Gastrocnemius medialis (tissue), 4 donors: Measurements from ENCODE around the gene FOCAD.

ENCODE experiments used
- POLR2A ChIP-seq, 2 donors: fragments of 450-650 bp; IDR thresholded peaks; one replicate each; pipeline ENCODE4 v1.6.1; 2017; ENCODE audit warnings: antibody characterized with exemption in 2 of 2, mild to moderate bottlenecking in 2 of 2, moderate library complexity in 2 of 2
- TF ChIP-seq, protein P1 (sequence below), 5 experiments: fragments of 450-650 bp in 3 of 5; fragments of 200-600 bp in 2 of 5; sonication (generic) in 2 of 5; IDR thresholded peaks in 4 of 5; conservative IDR thresholded peaks in 1 of 5; 1 replicate in 4 of 5; 2 replicates in 1 of 5; pipeline ENCODE4 v1.5.1; 2016 to 2019; ENCODE audit warnings: antibody characterized with exemption in 5 of 5, mild to moderate bottlenecking in 3 of 5, moderate library complexity in 3 of 5

DNA sequence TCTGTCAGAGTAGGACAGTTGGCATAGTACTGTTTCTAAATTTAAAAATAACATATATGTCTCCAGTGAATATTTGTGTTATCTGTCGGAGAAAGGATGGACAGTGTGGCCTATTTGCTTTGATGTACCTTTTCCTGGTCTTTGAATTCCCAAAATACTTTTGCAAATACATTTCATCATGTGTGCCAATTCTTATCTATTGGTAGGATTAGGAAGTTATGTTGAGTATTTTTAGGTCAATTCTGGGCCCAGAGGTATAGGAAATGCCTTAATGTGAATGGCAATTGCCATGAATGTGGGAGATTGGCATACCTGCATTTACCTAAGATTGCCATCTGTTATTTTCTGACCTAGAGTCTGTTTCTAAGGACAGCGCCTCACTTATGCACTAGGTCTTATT is 5.8 kb downstream of the FOCAD start:
- TF ChIP-seq, protein P1, sequence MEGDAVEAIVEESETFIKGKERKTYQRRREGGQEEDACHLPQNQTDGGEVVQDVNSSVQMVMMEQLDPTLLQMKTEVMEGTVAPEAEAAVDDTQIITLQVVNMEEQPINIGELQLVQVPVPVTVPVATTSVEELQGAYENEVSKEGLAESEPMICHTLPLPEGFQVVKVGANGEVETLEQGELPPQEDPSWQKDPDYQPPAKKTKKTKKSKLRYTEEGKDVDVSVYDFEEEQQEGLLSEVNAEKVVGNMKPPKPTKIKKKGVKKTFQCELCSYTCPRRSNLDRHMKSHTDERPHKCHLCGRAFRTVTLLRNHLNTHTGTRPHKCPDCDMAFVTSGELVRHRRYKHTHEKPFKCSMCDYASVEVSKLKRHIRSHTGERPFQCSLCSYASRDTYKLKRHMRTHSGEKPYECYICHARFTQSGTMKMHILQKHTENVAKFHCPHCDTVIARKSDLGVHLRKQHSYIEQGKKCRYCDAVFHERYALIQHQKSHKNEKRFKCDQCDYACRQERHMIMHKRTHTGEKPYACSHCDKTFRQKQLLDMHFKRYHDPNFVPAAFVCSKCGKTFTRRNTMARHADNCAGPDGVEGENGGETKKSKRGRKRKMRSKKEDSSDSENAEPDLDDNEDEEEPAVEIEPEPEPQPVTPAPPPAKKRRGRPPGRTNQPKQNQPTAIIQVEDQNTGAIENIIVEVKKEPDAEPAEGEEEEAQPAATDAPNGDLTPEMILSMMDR (IDR thresholded peaks at IDR 0.05 in 4 of 5, conservative IDR thresholded peaks at IDR 0.05 in 1 of 5), result no peak
- no peak for TF ChIP-seq POLR2A (IDR thresholded peaks at IDR 0.05)
